Erythroblast (primary cell): ENCODE measurements around the gene RAB40C.

ENCODE experiments used
- GATA1 ChIP-seq: IDR thresholded peaks from 2 replicates; pipeline ENCODE4 v1.6.1; 2011; ENCODE audit warnings: low read depth, mild to moderate bottlenecking, control low read depth, low read length, moderate library complexity
- POLR2A ChIP-seq: IDR thresholded peaks from 2 replicates; pipeline ENCODE4 v1.6.1; 2011; ENCODE audit warnings: mild to moderate bottlenecking, low read length

DNA sequence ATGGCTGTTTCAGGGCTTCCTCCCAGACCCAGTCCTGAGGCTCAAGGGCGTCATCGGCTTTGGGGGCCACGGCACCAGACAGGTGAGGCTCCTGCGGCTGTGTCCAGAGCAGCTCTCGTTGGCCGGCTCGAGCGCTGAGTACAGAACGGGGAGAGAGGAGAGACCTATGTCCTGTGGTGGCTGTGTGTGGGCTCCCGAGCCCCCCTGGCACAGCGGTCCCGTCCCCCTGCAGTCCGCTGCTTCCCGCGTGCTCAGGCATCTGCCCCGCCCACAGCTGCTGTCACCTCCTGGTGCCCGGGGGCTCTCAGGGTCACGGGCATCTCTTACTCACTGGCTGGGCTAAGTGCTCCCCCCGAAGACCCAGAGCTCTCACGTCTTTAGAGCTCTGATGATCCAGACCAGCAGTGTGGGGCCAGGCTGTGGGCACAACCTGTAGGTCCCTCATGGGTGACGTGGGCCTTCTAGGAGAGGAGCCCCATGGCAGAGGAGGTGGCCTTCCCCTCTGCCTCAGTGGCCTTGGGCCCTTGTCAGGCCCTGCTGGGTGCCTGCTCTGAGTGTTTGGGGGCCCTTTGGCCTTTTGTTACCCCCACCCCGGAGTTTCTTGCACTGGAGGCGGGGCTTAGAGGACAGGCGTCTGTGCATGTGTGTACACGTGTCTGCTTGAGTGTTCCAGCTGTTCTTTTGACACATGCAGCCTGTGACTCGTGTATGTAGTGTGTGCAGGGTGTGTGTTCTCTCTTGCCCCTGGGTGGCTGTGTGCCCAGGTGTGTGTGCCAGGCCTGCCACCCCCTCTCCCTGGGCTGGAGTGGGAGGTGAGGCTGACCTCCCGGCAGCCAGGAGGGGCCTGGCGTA lies 62.8 kb downstream of the RAB40C start:
- TF ChIP-seq POLR2A (no peak), GATA1 (no peak)
